ACC112 (cell line): Measurements from ENCODE around the gene CDH2.

Experiments used
- H2AFZ ChIP-seq: fragments of 200-600 bp; sonication (generic); one replicate; pipeline ENCODE4 v1.6.0; 2017; ENCODE audit warnings: antibody characterized with exemption, low read length; ENCODE audit not compliant: unreplicated experiment
- H3K27ac ChIP-seq: fragments of 200-600 bp; sonication (generic); 2 replicates; pipeline ENCODE4 v1.5.1; 2014; ENCODE audit warnings: low read depth, mild to moderate bottlenecking, antibody characterized with exemption, low read length, moderate library complexity
- H3K27me3 ChIP-seq: fragments of 200-600 bp; sonication (generic); 2 replicates; pipeline ENCODE4 v1.6.1; 2014; ENCODE audit warnings: mild to moderate bottlenecking, antibody characterized with exemption, low read length, moderate library complexity, mixed read lengths; ENCODE audit not compliant: insufficient read depth
- H3K36me3 ChIP-seq: fragments of 200-600 bp; sonication (generic); 2 replicates; pipeline ENCODE4 v1.6.1; 2016; ENCODE audit warnings: mild to moderate bottlenecking, antibody characterized with exemption, low read length, moderate library complexity, mixed read lengths; ENCODE audit not compliant: insufficient read depth
- H3K4me1 ChIP-seq: fragments of 200-600 bp; sonication (generic); one replicate; pipeline ENCODE4 v1.6.1; 2016; ENCODE audit warnings: low read length, mixed read lengths; ENCODE audit not compliant: insufficient read depth, unreplicated experiment, control insufficient read depth
- H3K4me3 ChIP-seq: fragments of 200-600 bp; sonication (generic); 2 replicates; pipeline ENCODE4 v1.5.1; 2014; ENCODE audit warnings: mild to moderate bottlenecking, low read depth, low read length
- H3K79me2 ChIP-seq: fragments of 200-600 bp; sonication (generic); one replicate; pipeline ENCODE4 v1.6.0; 2016; ENCODE audit warnings: low read length; ENCODE audit not compliant: control insufficient read depth, unreplicated experiment, insufficient read depth

Gene CDH2

GRCh38 chr18:28067346-28067745 is 109.6 kb downstream of the CDH2 start:
- Histone ChIP-seq H3K79me2 (peaks cover 13% of the 10 kb centered on the region), H3K27ac (no peak overlapping the region)

GRCh38 chr18:28065793-28066186 is 111.1 kb downstream of the CDH2 start:
- Histone ChIP-seq H3K4me1 (peaks cover 39% of the 10 kb centered on the region), H3K36me3 (peaks cover 4% of the 10 kb centered on the region; the same call in 1 of the 2 replicates), H3K27ac (peak overlapping the region; percentile 77), H3K27me3 (no peaks in the 10 kb centered on the region), H3K4me3 (peak overlapping the region; percentile 10; the same call in 1 of the 2 replicates), H3K79me2 (peaks cover 13% of the 10 kb centered on the region), H2AFZ (no peak overlapping the region)

More at GRCh38 chr18:28067346-28067745, 109.6 kb downstream of the CDH2 start:
- Histone ChIP-seq H3K4me1 (peaks cover 39% of the 10 kb centered on the region), H3K27me3 (no peaks in the 10 kb centered on the region), H3K4me3 (no peak overlapping the region), H2AFZ (no peak overlapping the region), H3K36me3 (peaks cover 4% of the 10 kb centered on the region; the same call in 1 of the 2 replicates)

GRCh38 chr18:28065031-28065792 is 111.7 kb downstream of the CDH2 start:
- peak overlapping the region; percentile 10; the same call in 1 of the 2 replicates for H3K4me3 ChIP-seq
- peak overlapping the region; percentile 77 for H3K27ac ChIP-seq
- peaks cover 39% of the 10 kb centered on the region for H3K4me1 ChIP-seq

GRCh38 chr18:28063926-28064325 is 113.0 kb downstream of the CDH2 start:
- Histone ChIP-seq H3K4me1 (peaks cover 48% of the 10 kb centered on the region), H3K79me2 (peaks cover 13% of the 10 kb centered on the region), H3K4me3 (peak overlapping the region; percentile 55; the same call in 1 of the 2 replicates), H2AFZ (no peak overlapping the region), H3K36me3 (peaks cover 4% of the 10 kb centered on the region; the same call in 1 of the 2 replicates), H3K27ac (peak overlapping the region; percentile 21; the same call in 1 of the 2 replicates), H3K27me3 (no peaks in the 10 kb centered on the region)

More at GRCh38 chr18:28065031-28065792, 111.7 kb downstream of the CDH2 start:
- no peaks in the 10 kb centered on the region for H3K27me3 ChIP-seq
- peaks cover 4% of the 10 kb centered on the region; the same call in 1 of the 2 replicates for H3K36me3 ChIP-seq
- H3K79me2 ChIP-seq: peaks cover 13% of the 10 kb centered on the region
- H2AFZ ChIP-seq: no peak overlapping the region

GRCh38 chr18:28063271-28063761 is 113.6 kb downstream of the CDH2 start:
- Histone ChIP-seq H3K4me1 (peaks cover 48% of the 10 kb centered on the region), H3K79me2 (peaks cover 13% of the 10 kb centered on the region), H3K36me3 (peaks cover 4% of the 10 kb centered on the region; the same call in 1 of the 2 replicates), H3K27ac (peak overlapping the region; percentile 21), H3K27me3 (no peaks in the 10 kb centered on the region), H3K4me3 (peak overlapping the region; percentile 55), H2AFZ (peak overlapping the region; percentile 74)

- Histone ChIP-seq H3K36me3 (peaks cover 4% of the 10 kb centered on the region; the same call in 1 of the 2 replicates), H3K4me3 (no peak overlapping the region), H3K27me3 (no peaks in the 10 kb centered on the region), H3K79me2 (peaks cover 11% of the 10 kb centered on the region), H2AFZ (no peak overlapping the region), H3K4me1 (peaks cover 48% of the 10 kb centered on the region), H3K27ac (peak overlapping the region; percentile 21; the same call in 1 of the 2 replicates)
Measured at GRCh38 chr18:28062443-28062842, 114.5 kb downstream of the CDH2 start.

- Histone ChIP-seq H3K4me3 (no peak overlapping the region), H3K27me3 (no peaks in the 10 kb centered on the region), H3K79me2 (peaks cover 6% of the 10 kb centered on the region), H3K4me1 (peaks cover 30% of the 10 kb centered on the region), H2AFZ (no peak overlapping the region), H3K36me3 (no peaks in the 10 kb centered on the region), H3K27ac (no peak overlapping the region)
Measured at GRCh38 chr18:28059861-28060260, 117.1 kb downstream of the CDH2 start.

- H3K27me3 ChIP-seq: no peaks in the 10 kb centered on the region
- no peak overlapping the region for H2AFZ ChIP-seq
- H3K4me1 ChIP-seq: peaks cover 13% of the 10 kb centered on the region
- no peak overlapping the region for H3K4me3 ChIP-seq
- no peaks in the 10 kb centered on the region for H3K36me3 ChIP-seq
- peaks cover 8% of the 10 kb centered on the region for H3K79me2 ChIP-seq
- no peak overlapping the region for H3K27ac ChIP-seq
Measured at GRCh38 chr18:28050545-28050944, 126.4 kb downstream of the CDH2 start.

GRCh38 chr18:28048612-28049011 is 128.3 kb downstream of the CDH2 start:
- H3K4me3 ChIP-seq: no peak overlapping the region
- H3K27ac ChIP-seq: no peak overlapping the region
- H3K36me3 ChIP-seq: no peaks in the 10 kb centered on the region
- no peak overlapping the region for H2AFZ ChIP-seq
- peaks cover 10% of the 10 kb centered on the region for H3K79me2 ChIP-seq
- peaks cover 18% of the 10 kb centered on the region for H3K4me1 ChIP-seq
- H3K27me3 ChIP-seq: no peaks in the 10 kb centered on the region

GRCh38 chr18:28045880-28046279 is 131.1 kb downstream of the CDH2 start:
- Histone ChIP-seq H3K4me3 (no peak overlapping the region), H2AFZ (no peak overlapping the region), H3K27me3 (no peaks in the 10 kb centered on the region), H3K4me1 (peaks cover 18% of the 10 kb centered on the region), H3K27ac (no peak overlapping the region), H3K79me2 (peaks cover 7% of the 10 kb centered on the region), H3K36me3 (no peaks in the 10 kb centered on the region)
